NOMO-1 treated with dmso at 0.1 percent for 144 hours (cell line): ENCODE data around the gene SAFB.
"Not testable (repeated sequence)": the region's sequence is repeated elsewhere in the genome, so short reads cannot be mapped to it uniquely, and the experiment has no call there.

ENCODE experiments used
- DNase-seq: peaks from one replicate; lab custom pipeline; 2025; ENCODE audit not compliant: unreplicated experiment; lab: John Stamatoyannopoulos, UW

SAFB gene

GRCh38 chr19:5682107-5682482 lies 59.2 kb downstream of the SAFB start:
- DNase-seq, result no peak

DNA sequence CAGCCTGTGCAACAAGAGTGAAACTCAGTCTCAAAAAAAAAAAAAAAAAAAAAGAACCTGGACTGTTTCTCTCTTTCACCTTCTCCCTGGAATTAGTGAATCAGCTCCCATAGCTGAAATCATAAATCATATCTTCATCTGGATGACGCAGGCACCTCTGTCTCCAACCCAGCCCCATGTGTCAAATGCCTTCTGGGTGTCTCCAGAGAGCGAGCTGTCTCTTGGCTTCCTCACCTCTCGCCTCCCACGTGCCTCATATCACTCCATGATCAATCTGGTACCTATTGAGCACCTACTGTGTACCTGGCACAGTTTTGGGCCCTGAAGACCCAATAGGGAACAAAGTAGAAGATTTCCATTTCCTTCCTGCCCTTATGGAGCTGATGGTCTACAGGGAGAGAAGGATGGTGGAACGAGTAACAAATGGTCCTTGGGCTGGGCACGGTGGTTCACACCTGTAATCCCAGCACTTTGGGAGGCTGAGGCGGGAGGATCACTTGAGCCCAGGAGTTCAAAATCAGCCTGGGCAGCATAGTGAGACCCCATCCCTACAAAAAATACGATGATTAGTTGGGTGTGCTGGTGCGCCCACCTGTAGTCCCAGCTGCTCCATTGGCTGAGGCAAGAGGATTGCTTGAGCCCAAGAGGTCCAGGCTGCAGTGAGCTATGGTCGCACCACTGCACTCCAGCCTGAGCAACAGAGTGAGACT lies 60.4 kb downstream of the SAFB start:
- DNase-seq, result no peak

DNA sequence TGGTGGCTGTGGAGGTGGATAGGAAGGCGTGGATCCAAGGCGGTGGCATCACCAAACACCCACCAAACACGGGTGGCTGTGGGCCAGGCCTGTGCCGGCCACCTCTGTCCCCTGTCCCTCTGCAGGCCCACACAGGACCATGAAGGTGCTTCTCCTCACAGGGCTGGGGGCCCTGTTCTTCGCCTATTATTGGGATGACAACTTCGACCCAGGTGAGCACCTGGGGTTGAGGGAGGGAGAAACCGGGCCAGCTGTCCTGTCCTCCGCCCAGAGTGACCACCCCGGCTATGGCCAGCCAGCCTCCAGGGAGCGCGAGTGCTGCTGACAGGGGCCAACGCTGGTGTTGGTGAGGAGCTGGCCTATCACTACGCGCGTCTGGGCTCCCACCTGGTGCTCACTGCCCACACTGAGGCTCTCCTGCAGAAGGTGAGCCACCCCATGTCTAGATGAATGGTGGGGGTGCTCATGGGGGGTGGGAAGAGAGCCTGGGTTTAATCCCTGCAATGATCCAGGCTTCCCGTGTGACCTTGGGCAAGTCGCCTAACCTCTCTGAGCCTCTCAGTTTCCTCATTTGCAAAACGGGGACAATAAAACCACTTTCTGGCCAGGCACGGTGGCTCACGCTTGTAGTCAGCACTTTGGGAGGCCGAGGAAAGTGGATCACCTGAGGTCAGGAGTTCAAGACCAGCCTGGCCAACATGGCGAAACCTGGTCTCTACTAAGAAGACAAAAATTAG lies 62.0 kb downstream of the SAFB start:
- no peak for DNase-seq

DNA sequence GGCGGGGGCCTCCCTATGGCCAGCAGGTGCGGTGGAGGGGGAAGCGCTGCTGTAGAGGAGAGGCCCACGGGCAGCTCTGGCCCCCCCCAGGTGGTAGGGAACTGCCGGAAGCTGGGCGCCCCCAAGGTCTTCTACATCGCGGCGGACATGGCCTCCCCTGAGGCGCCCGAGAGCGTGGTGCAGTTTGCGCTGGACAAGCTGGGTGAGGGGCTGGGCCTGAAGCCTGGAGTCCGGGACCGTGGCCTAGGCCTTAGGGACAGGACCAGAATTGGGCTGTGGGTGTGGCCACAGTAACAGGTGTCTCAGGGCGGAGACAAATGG lies 63.4 kb downstream of the SAFB start:
- no peak for DNase-seq

DNA sequence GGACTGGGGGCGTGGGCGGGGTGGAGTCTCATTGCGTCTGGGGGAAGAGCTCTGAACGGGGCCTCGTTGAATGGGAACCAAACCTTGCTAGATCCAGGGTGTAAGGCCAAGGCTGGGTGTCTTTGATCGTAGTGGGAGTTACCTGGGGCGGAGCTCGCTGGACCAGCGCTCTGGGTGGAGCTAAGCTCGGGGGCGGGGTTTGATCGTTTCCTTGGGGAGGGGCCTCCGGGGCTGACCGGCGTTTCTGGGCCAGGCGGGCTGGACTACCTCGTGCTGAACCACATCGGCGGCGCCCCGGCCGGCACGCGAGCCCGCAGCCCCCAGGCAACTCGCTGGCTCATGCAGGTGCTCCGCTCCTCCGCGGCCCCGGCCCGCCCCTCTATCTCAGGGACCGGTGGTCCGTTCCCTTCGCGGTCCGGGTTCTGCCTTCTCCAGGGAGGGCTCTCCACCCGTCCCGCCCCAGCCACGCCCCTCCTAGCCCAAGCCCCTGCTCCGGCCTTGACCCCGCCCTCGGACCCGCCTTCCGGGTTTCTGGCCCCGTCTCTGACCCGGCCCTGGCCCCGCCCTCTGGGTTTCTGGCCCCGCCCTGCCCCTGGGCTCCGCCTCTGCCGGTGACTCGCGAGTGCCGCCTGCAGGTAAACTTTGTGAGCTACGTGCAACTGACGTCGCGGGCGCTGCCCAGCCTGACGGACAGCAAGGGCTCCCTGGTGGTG lies 63.9 kb downstream of the SAFB start:
- DNase-seq, result peak; percentile 88

GRCh38 chr19:5687360-5688198 lies 64.7 kb downstream of the SAFB start:
- no peak for DNase-seq

DNA sequence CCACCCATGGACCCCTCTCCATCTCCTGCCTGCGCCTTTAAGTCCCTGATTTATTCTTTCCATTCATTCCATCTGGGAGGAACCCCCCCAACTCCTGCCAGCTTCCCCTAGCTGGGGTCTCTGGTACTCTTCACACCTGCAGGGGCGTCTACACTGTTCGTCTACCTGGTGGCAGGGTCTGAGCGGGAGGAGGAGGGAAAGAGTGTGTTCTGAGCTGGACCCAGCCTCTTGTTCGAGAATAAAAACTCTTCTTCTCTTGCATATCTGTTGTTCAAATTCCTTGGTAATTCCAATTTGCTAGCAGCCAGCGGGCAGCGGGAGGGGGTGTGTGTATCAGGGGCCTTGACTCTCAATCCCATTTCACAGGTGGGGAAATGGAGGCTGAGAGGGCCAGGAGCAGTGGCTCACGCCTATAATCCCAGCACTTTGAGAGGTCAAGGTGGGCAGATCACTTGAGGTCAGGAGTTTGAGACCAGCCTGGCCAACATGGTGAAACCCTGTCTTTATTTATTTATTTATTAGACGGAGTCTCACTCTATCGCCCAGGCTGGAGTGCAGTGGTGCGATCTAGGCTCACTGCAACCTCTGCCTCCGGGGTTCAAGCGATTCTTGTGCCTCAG lies 65.5 kb downstream of the SAFB start:
- DNase-seq, result not testable (repeated sequence)

DNA sequence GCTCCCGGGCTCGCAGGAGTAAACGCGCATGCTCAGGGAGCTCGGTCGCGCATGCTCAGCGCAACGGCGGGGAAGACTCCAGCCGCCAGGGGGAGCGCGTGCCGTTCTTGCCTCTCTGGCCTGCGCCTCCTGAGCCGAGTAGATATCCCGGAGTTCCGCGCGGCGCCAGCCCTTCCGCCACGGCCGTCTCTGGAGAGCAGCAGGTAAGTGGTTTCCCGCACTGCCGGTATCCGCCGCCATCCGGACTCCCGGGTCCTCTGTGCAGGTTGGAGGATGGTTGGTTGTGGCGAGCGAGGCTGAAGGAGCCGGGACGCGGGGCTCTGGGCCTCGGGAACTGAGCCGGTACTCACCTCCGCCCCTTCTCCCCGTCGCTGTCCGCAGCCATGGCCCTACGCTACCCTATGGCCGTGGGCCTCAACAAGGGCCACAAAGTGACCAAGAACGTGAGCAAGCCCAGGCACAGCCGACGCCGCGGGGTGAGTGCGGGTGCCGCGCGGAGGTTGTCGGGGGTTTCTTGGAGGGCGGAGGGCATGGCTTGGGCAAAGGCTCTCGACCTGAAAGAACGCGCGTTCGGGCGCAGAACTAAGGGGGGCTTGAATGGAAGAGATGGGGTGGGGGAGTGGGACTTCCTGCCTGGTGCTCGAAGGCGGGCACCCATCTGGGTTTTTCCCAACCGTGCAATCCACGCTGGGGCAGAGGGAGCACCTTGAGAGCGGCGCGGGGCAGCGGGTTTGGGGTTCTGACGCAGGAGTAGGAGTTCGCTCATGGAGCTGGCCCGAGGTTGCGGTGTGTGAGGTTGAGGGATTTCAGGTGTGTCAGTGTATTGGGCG lies 67.5 kb downstream of the SAFB start, which contains the start of gene RPL36:
TSS of gene RPL36 (plus strand) at position 171 of the 830 bp plus-strand sequence. CDS start at position 384, 213 bp downstream.
- peak; percentile 94 for DNase-seq

- no peak for DNase-seq
These were observed 68.3 kb downstream of the SAFB start for GRCh38 chr19:5690955-5691821.

DNA sequence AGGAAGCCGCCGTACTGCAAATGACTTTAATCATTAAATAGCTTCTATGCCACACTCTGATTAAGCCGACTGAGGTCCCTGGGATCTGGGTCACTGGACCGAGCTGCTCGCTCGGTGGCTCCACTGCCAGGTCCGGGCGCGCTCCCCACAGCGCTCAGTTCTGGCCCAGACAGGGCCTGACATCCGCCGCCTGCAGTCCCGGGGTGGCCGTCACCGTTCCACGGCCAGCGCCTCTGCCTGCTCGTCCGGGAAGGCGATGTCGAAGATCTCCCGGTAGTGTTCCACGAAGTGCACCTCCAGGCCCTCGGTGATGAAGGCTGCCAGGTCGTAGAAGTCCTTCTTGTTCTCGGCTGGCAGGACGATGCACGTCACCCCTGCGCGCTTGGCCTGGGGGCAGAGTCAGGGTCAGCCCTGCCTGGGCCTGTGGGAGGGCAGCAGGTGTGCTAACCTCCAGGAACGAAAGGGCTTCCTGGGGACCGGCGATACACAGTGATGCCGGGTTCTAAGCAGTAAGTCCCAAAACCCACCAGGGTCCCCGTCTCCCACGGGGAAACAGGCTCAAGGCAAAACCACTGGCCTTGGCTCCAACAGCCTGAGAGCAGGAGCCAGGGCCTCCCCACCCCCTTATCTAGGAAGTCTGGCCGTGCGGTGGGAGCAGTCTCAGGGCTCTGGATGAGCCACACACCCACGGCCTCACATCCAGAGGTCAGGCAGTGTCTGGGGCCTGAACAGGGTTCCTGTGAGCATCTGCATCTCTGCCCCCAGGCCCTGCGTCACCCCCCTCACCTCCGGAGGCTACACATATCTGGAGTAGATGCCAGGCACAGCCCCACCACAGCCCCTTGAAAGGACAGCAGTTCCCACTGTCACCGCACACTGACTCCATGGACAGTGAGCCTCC lies 69.2 kb downstream of the SAFB start:
- DNase-seq, result no peak

- no peak for DNase-seq
These were observed 69.9 kb downstream of the SAFB start for GRCh38 chr19:5692723-5693194.

GRCh38 chr19:5693195-5694166 lies 70.6 kb downstream of the SAFB start:
- no peak for DNase-seq

DNA sequence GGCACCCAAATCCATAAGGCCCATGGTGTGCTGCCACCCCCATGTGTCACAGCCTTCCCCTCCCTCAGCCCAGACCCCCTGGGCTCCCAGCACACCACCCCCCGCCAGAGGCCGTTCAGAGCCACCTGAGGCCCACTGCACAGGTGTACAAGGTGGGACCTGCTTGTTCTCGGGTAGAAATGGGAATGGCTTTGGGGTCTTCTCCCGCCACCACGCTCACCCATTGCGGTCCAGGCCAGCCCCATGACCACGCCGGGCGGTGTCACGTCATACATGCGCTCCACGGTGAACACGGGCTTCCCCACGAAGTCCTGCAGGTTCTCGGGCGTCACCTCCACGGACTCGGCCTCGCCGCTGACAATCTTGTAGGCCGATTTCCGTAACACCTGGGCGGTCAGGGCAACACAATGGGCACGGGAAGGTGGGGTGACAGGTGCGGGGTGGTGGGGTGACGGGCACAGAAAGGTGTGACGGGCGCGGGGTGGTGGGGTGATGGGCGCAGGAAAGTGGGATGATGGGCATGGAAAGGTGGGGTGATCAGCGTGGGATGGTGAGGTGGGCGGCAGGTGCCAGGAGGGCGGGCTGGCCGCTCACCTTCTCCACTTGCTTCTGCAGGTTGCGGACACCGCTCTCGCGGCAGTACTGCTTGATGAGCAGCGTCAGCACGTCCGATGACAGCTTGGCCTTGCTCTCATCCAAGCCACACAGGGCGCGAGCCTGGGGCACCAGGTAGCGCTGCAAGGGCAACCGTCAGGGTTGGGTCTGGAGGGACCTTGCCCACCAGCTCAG lies 71.5 kb downstream of the SAFB start:
- no peak for DNase-seq

DNA sequence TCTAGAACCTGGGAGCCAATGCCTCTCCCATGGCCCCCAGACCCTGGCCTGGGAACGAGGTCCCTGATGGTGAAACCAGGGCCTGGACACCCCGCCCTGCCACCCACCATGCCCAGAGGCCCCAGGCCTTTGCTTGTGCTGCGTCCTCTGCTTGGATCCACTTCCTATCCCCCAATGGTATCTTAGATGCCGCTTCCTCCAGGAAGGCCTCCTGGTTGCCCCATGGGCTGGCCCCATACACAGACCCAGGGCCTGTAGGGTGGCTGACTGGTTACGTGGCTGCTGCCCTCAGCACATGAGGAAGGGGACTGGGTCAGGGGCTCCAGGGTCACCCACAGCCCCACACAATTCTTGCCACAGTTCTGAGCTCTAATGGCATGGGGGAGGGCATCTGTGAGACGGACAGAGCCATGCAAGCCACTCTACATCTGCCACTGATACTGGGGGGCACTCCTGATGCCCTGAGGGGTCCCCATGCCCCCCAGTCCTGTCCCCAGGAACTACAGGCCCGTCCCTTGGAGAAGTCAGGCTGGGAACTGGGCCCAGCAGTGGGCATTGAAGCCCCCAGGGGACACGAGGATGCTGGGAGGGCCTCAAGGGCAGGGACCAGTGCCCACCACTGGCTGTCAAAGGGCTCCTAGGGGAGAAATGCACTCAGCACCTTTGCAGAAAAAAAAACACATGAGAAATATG lies 72.2 kb downstream of the SAFB start:
- DNase-seq, result no peak

GRCh38 chr19:5695649-5696195 lies 72.8 kb downstream of the SAFB start:
- no peak for DNase-seq
